HepG2 (cell line): Measurements from ENCODE around the gene LRRC4. TPM values are rescaled to one million over a fixed set of nuclear protein-coding genes. Genes with fewer than 3 reads are reported as not detected.

Experiments
- ATAC-seq: fragments of 200-7000 bp; cut with Tn5 transposase; 3 replicates; pipeline ENCODE4 v1.9.1; 2020; ENCODE audit warnings: mild to moderate bottlenecking, moderate library complexity
- BruUV-seq: library from RNA; stranded (reverse); fragments of 400-500 nt; replicated peaks from 2 replicates; lab custom pipeline; 2021; lab: Mats Ljungman, UMichigan
- CTCF ChIA-PET: fragments of 300-600 bp; formaldehyde crosslinking; extraction: SDS; loops from one replicate; lab custom pipeline; 2021; ENCODE audit warnings: low total read pairs, inconsistent platforms, low intra/inter-chr PET ratio; lab: Yijun Ruan, JAX
- POLR2A ChIA-PET: fragments of 350-600 bp; sonication (Branson Sonifier 250); formaldehyde crosslinking; loops from one replicate; lab custom pipeline; 2020; ENCODE audit warnings: antibody characterized with exemption, inconsistent platforms; lab: Yijun Ruan, JAX
- DNase-seq: peaks from one replicate; pipeline ENCODE4 v3.0.0-alpha.2; 2015; ENCODE audit warnings: low spot score
- FAIRE-seq: peaks from 3 replicates; lab custom pipeline; 2011; peaks lifted over from hg19 to GRCh38; lab: Jason Lieb, UNC
- H2AFZ ChIP-seq: one replicate; pipeline ENCODE4 v1.6.1; 2011; ENCODE audit warnings: low read length, inconsistent platforms
- H3K27ac ChIP-seq: fragments of 300-600 bp; 3 replicates; pipeline ENCODE4 v1.8.0; 2011; ENCODE audit warnings: mixed run types, mild to moderate bottlenecking, mixed read lengths, low read length, inconsistent platforms; ENCODE audit not compliant: insufficient read depth; ENCODE audit errors: extremely low read length
- H3K27me3 ChIP-seq, 2 experiments: fragments of 200-600 bp in 1 of 2; 2 replicates in 1 of 2; 3 replicates in 1 of 2; pipeline versions ENCODE4 v1.6.0 to v1.8.0; 2011; ENCODE audit warnings: low read length in 2 of 2, mild to moderate bottlenecking in 2 of 2, moderate library complexity in 2 of 2, inconsistent platforms in 1 of 2; ENCODE audit not compliant: insufficient read depth in 2 of 2, control insufficient read depth in 1 of 2
- H3K36me3 ChIP-seq, 2 experiments: fragments of 200-600 bp in 1 of 2; replicated peaks in 1 of 2; 2 replicates in 1 of 2; 3 replicates in 1 of 2; pipeline versions ENCODE4 v1.5.1 to v1.8.0; 2011; ENCODE audit warnings: low read length in 2 of 2, inconsistent platforms in 1 of 2; ENCODE audit not compliant: insufficient read depth in 2 of 2, control insufficient read depth in 1 of 2
- H3K4me1 ChIP-seq: 2 replicates; pipeline ENCODE4 v1.5.1; 2012; ENCODE audit warnings: low read length, inconsistent platforms; ENCODE audit not compliant: insufficient read depth
- H3K4me2 ChIP-seq: 2 replicates; pipeline ENCODE4 v1.6.0; 2011; ENCODE audit warnings: low read depth, low read length, inconsistent platforms
- H3K4me3 ChIP-seq, 3 experiments: fragments of 200-600 bp in 1 of 3; sonication (generic), shearing (Covaris generic) in 1 of 3; replicated peaks in 1 of 3; 2 replicates each; pipeline ENCODE4 v1.5.1; 2011 to 2016; ENCODE audit warnings: low read length in 3 of 3, inconsistent platforms in 2 of 3, low read depth in 2 of 3, mild to moderate bottlenecking in 2 of 3, control low read depth in 1 of 3, mixed read lengths in 1 of 3; ENCODE audit not compliant: insufficient read depth in 1 of 3
- H3K79me2 ChIP-seq: one replicate; pipeline ENCODE4 v1.6.1; 2011; ENCODE audit warnings: low read length, inconsistent platforms; ENCODE audit not compliant: insufficient read depth
- H3K9ac ChIP-seq: 2 replicates; pipeline ENCODE4 v1.6.0; 2011; ENCODE audit warnings: mild to moderate bottlenecking, low read depth, low read length, inconsistent platforms; ENCODE audit not compliant: insufficient read depth
- H3K9me3 ChIP-seq: 2 replicates; pipeline ENCODE4 v1.5.1; 2012; ENCODE audit warnings: mild to moderate bottlenecking, low read length
- H4K20me1 ChIP-seq: 2 replicates; pipeline ENCODE4 v1.6.0; 2011; ENCODE audit warnings: inconsistent platforms, mild to moderate bottlenecking, low read length, moderate library complexity; ENCODE audit not compliant: insufficient read depth
- AGO2 ChIP-seq: fragments of 200-400 bp; formaldehyde crosslinking; optimal IDR thresholded peaks from 2 replicates; pipeline ENCODE3; 2017; ENCODE audit warnings: mild to moderate bottlenecking, low read depth, low read length, moderate library complexity
- BCL6 ChIP-seq: IDR thresholded peaks from 2 replicates; pipeline ENCODE4 v1.6.1; 2016; ENCODE audit warnings: missing genetic modification reagents, missing compliant biosample characterization
- DNMT1 ChIP-seq: sonication (generic); formaldehyde crosslinking; IDR thresholded peaks from 2 replicates; pipeline ENCODE4 v1.5.1; 2020; ENCODE audit warnings: mild to moderate bottlenecking, missing genetic modification reagents
- PCBP2 ChIP-seq: fragments of 200-400 bp; formaldehyde crosslinking; optimal IDR thresholded peaks from 2 replicates; pipeline ENCODE3; 2018; ENCODE audit warnings: low read length, low read depth; ENCODE audit not compliant: poor library complexity, severe bottlenecking
- SALL1 ChIP-seq: sonication (generic); formaldehyde crosslinking; IDR thresholded peaks from 2 replicates; pipeline ENCODE4 v1.8.0; 2022; ENCODE audit warnings: mild to moderate bottlenecking, missing genetic modification reagents
- TP53 ChIP-seq: sonication (generic); formaldehyde crosslinking; conservative IDR thresholded peaks from 2 replicates; pipeline ENCODE4 v1.4.0; 2020; ENCODE audit warnings: missing genetic modification reagents
- ZBTB21 ChIP-seq: sonication (generic); formaldehyde crosslinking; IDR thresholded peaks from 2 replicates; pipeline ENCODE4 v1.4.0; 2020; ENCODE audit warnings: missing genetic modification reagents
- ZEB1 ChIP-seq: IDR thresholded peaks from 2 replicates; pipeline ENCODE4 v1.6.1; 2012; ENCODE audit warnings: mild to moderate bottlenecking, low read depth, inconsistent platforms; ENCODE audit not compliant: insufficient replicate concordance
- ZNF10 ChIP-seq: sonication (generic); formaldehyde crosslinking; IDR thresholded peaks from 2 replicates; pipeline ENCODE4 v1.4.0; 2020; ENCODE audit warnings: mild to moderate bottlenecking, low read depth, missing genetic modification reagents, borderline replicate concordance
- ZNF710 ChIP-seq: sonication (generic); formaldehyde crosslinking; IDR thresholded peaks from 2 replicates; pipeline ENCODE4 v1.5.0; 2020; ENCODE audit warnings: mild to moderate bottlenecking, missing genetic modification reagents, borderline replicate concordance
- ZNF782 ChIP-seq: sonication (generic); formaldehyde crosslinking; IDR thresholded peaks from 2 replicates; pipeline ENCODE4 v1.4.0; 2020; ENCODE audit warnings: missing genetic modification reagents, mild to moderate bottlenecking, borderline replicate concordance
- WGBS: methylation state at CpG from one replicate; pipeline ENCODE4 v1.1.6; 2017; ENCODE audit warnings: low lambda C conversion rate; 5-methylcytosine and 5-hydroxymethylcytosine counted together
- in situ Hi-C: cut with HindIII; loops from 2 replicates; pipeline ENCODE4 v1.10.0; 2017; ENCODE audit warnings: low pct_unique_long_range_greater_than_20kb; ENCODE audit not compliant: extremely low pct_ligation_motif_present
- intact Hi-C: fragments of 100-400 bp; cut with micrococcal nuclease; formaldehyde crosslinking; loops from one replicate; pipeline ENCODE4 v1.10.0; 2022; ENCODE audit not compliant: unreplicated experiment
- polyA plus RNA-seq, 8 experiments: library from polyadenylated mRNA; depleted of rRNA in 3 of 8; stranded (reverse) in 7 of 8; unstranded in 1 of 8; fragments of >200 nt; fragmentation: Illumina TruSeq in 4 of 8; extraction: Trizol in 4 of 8; gene quantifications; 2 replicates each; pipeline versions ENCODE4 v1.2.1 to v1.2.3, GENCODE V29; 2011 to 2016; ENCODE audit warnings: low read depth in 4 of 8, missing spikeins in 1 of 8, mixed read lengths in 1 of 8; ENCODE audit not compliant: insufficient read depth in 1 of 8
- total RNA-seq, 5 experiments: library from RNA; depleted of rRNA; stranded (reverse); fragments of >200 nt; fragmentation: Illumina TruSeq; extraction: Trizol; gene quantifications; 2 replicates each; pipeline ENCODE4 v1.2.3, GENCODE V29; 2016; ENCODE audit warnings: low read depth in 1 of 5
- TF ChIP-seq, protein P1 (sequence below): fragments of 450-650 bp; IDR thresholded peaks from 2 replicates; pipeline ENCODE4 v1.6.1; 2017

The LRRC4 gene
- total and polyA plus RNA-seq, 2 of the 13 experiments (the other 11 are each of a cell fraction or from before 2014, with no cell fraction given): not detected

- ATAC-seq: no peak
- in situ Hi-C loops: no loop called here
- H3K36me3 ChIP-seq: peaks cover 18 to 62% of the 10 kb centered on the region in 2 experiments
Observed at GRCh38 chr7:128071801-128072200, 40.6 kb upstream of the LRRC4 start.

DNA sequence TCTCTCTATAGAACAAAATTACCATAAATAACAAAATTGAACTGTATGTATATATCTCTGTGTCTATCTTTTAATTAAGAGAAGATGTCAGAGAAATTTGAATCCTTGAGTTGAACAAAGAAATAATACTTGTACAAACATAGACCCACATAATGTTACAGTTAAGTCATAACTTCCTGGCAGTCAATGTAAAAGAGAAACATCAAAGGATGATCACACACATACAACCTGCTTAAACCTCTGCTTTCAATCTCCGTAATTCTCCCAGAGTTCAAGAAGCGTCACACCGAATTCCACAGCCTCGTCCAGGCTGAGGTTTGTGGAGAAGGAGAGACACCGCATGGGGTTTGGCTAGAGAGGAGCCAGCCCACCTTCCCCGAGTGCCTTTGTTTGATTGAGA lies 40.1 kb upstream of the LRRC4 start:
- Histone ChIP-seq H3K79me2 (no peaks in the 10 kb centered on the region), H3K4me2 (no peak overlapping the region), H3K36me3 (peaks cover 17 to 57% of the 10 kb centered on the region in 2 experiments; a peak in 4 of 5 replicates), H3K9me3 (no peaks in the 10 kb centered on the region), H3K4me1 (no peaks in the 10 kb centered on the region), H3K27ac (no peak overlapping the region), H3K4me3 (no peak overlapping the region), H3K9ac (no peak overlapping the region), H3K27me3 (no peaks in the 10 kb centered on the region), H2AFZ (no peak overlapping the region), H4K20me1 (0 out of 2 replicates have a peak, but pooled peaks cover under 1% of the 10 kb centered on the region)
- BruUV-seq: no TSS peak
- ChIA-PET CTCF (no interaction called here), POLR2A (no interaction called here)
- WGBS: 97% methylated on average over 6 of the region's 6 CpGs
- intact Hi-C loops: no loop called here
- DNase-seq: no peak
- ATAC-seq: no peak
- in situ Hi-C loops: no loop called here
- no peak for FAIRE-seq
- TF ChIP-seq, protein P1, sequence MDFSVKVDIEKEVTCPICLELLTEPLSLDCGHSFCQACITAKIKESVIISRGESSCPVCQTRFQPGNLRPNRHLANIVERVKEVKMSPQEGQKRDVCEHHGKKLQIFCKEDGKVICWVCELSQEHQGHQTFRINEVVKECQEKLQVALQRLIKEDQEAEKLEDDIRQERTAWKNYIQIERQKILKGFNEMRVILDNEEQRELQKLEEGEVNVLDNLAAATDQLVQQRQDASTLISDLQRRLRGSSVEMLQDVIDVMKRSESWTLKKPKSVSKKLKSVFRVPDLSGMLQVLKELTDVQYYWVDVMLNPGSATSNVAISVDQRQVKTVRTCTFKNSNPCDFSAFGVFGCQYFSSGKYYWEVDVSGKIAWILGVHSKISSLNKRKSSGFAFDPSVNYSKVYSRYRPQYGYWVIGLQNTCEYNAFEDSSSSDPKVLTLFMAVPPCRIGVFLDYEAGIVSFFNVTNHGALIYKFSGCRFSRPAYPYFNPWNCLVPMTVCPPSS: no peak
- TF ChIP-seq BCL6 (CRISPR knock-in tag) (no peak), ZNF10 (no peak), TP53 (CRISPR knock-in tag) (no peak), ZNF782 (no peak), DNMT1 (no peak), ZNF710 (CRISPR knock-in tag) (no peak), PCBP2 (no peak), SALL1 (no peak), ZBTB21 (CRISPR knock-in tag) (no peak)

More at GRCh38 chr7:128071801-128072200, 40.6 kb upstream of the LRRC4 start:
- intact Hi-C loops: no loop called here
- no peaks in the 10 kb centered on the region for H3K79me2 ChIP-seq
- no peak overlapping the region for H3K27ac ChIP-seq
- no peak overlapping the region for H3K4me2 ChIP-seq
- H3K9ac ChIP-seq: no peak overlapping the region
- ChIA-PET POLR2A (no interaction called here), CTCF (no interaction called here)
- TF ChIP-seq ZEB1: no peak
- peak; percentile 32 for TF ChIP-seq AGO2
- H4K20me1 ChIP-seq: no peaks in the 10 kb centered on the region
- WGBS: 98% methylated on average over 5 of the region's 11 CpGs
- no peak overlapping the region for H2AFZ ChIP-seq
- no peak overlapping the region for H3K4me3 ChIP-seq
- DNase-seq (no peak), FAIRE-seq (no peak)
- BruUV-seq: no TSS peak
- H3K27me3 ChIP-seq: no peaks in the 10 kb centered on the region
- no peaks in the 10 kb centered on the region for H3K9me3 ChIP-seq
- H3K4me1 ChIP-seq: no peaks in the 10 kb centered on the region
